ENCODE measurements around the gene ME3. TPM values are rescaled to one million over a fixed set of nuclear protein-coding genes. Genes with fewer than 3 reads are reported as not detected.

ME3 gene
- total RNA-seq, 1 donor from 2014 or later = 10.8 TPM

GRCh38 chr11:86508604-86509587 lies 163.5 kb downstream of the ME3 start:
- no peak for DNase-seq (ENCODE audit: low spot score)
- Mint-ChIP-seq H3K4me3 (ENCODE audit: unreplicated experiment) (no peak overlapping the region), H3K27me3 (ENCODE audit: low read depth) (no peaks in the 10 kb centered on the region), H3K27ac (ENCODE audit: unreplicated experiment) (no peak overlapping the region), H3K9me3 (ENCODE audit: low read depth) (no peaks in the 10 kb centered on the region), H3K4me1 (ENCODE audit: low read depth) (no peaks in the 10 kb centered on the region), H3K36me3 (ENCODE audit: low read depth) (no peaks in the 10 kb centered on the region)
- TF ChIP-seq CTCF (IDR thresholded peaks at IDR 0.05) = no peak

- Mint-ChIP-seq H3K4me3 (ENCODE audit: unreplicated experiment) (no peak overlapping the region), H3K36me3 (ENCODE audit: low read depth) (no peaks in the 10 kb centered on the region), H3K4me1 (ENCODE audit: low read depth) (no peaks in the 10 kb centered on the region), H3K27me3 (ENCODE audit: low read depth) (no peaks in the 10 kb centered on the region), H3K27ac (ENCODE audit: unreplicated experiment) (no peak overlapping the region), H3K9me3 (ENCODE audit: low read depth) (no peaks in the 10 kb centered on the region)
- no peak for TF ChIP-seq CTCF (IDR thresholded peaks at IDR 0.05)
- DNase-seq (ENCODE audit: low spot score) = no peak
These were observed 165.1 kb downstream of the ME3 start for GRCh38 chr11:86507249-86507845.

GRCh38 chr11:86506235-86506634 lies 166.2 kb downstream of the ME3 start:
- H3K36me3 Mint-ChIP-seq (ENCODE audit: low read depth) = no peaks in the 10 kb centered on the region
- no peaks in the 10 kb centered on the region for H3K27me3 Mint-ChIP-seq (ENCODE audit: low read depth)
- no peaks in the 10 kb centered on the region for H3K4me1 Mint-ChIP-seq (ENCODE audit: low read depth)
- TF ChIP-seq CTCF (IDR thresholded peaks at IDR 0.05) = no peak
- no peak overlapping the region for H3K4me3 Mint-ChIP-seq (ENCODE audit: unreplicated experiment)
- no peak overlapping the region for H3K27ac Mint-ChIP-seq (ENCODE audit: unreplicated experiment)
- H3K9me3 Mint-ChIP-seq (ENCODE audit: low read depth) = no peaks in the 10 kb centered on the region
- DNase-seq (ENCODE audit: low spot score) = no peak

GRCh38 chr11:86503131-86503530 lies 169.3 kb downstream of the ME3 start:
- no peaks in the 10 kb centered on the region for H3K36me3 Mint-ChIP-seq (ENCODE audit: low read depth)
- TF ChIP-seq CTCF (IDR thresholded peaks at IDR 0.05) = no peak
- H3K4me3 Mint-ChIP-seq (ENCODE audit: unreplicated experiment) = no peak overlapping the region
- H3K9me3 Mint-ChIP-seq (ENCODE audit: low read depth) = no peaks in the 10 kb centered on the region
- H3K27ac Mint-ChIP-seq (ENCODE audit: unreplicated experiment) = no peak overlapping the region
- DNase-seq (ENCODE audit: low spot score) = no peak
- H3K27me3 Mint-ChIP-seq (ENCODE audit: low read depth) = no peaks in the 10 kb centered on the region
- peaks cover 4% of the 10 kb centered on the region for H3K4me1 Mint-ChIP-seq (ENCODE audit: low read depth)

GRCh38 chr11:86502137-86502642 lies 170.2 kb downstream of the ME3 start:
- no peaks in the 10 kb centered on the region for H3K9me3 Mint-ChIP-seq (ENCODE audit: low read depth)
- no peak overlapping the region for H3K4me3 Mint-ChIP-seq (ENCODE audit: unreplicated experiment)
- no peak for DNase-seq (ENCODE audit: low spot score)
- H3K27ac Mint-ChIP-seq (ENCODE audit: unreplicated experiment) = no peak overlapping the region
- no peaks in the 10 kb centered on the region for H3K27me3 Mint-ChIP-seq (ENCODE audit: low read depth)
- peaks cover 14% of the 10 kb centered on the region for H3K4me1 Mint-ChIP-seq (ENCODE audit: low read depth)
- H3K36me3 Mint-ChIP-seq (ENCODE audit: low read depth) = no peaks in the 10 kb centered on the region
- no peak for TF ChIP-seq CTCF (IDR thresholded peaks at IDR 0.05)

All from chondrocyte (in vitro differentiated cells).